Skin of body (tissue), 2 donors: ENCODE results near the gene TSC22D3. TPM values are rescaled to one million over a fixed set of nuclear protein-coding genes. Genes with fewer than 3 reads are reported as not detected.
A peak's percentile ranks its signal among the peaks of the same experiment; 100 is the strongest.

Experiments used
- DNase-seq: peaks from one replicate; lab custom pipeline; 2025; lab: John Stamatoyannopoulos, UW
- total RNA-seq: library from RNA; depleted of rRNA; stranded (reverse); fragments of >200 nt; gene quantifications from one replicate; pipeline ENCODE4 v1.2.3, GENCODE V29; 2014

TSC22D3 gene
- total RNA-seq, 1 donor from 2014 or later = 51.0 TPM

GRCh38 chrX:107760304-107761077 is 15.1 kb downstream of the TSC22D3 start:
- no peak for DNase-seq

GRCh38 chrX:107758231-107758766 is 17.3 kb downstream of the TSC22D3 start:
- no peak for DNase-seq

GRCh38 chrX:107755721-107756120 is 19.9 kb downstream of the TSC22D3 start:
- no peak for DNase-seq

GRCh38 chrX:107753187-107753586 is 22.4 kb downstream of the TSC22D3 start:
- DNase-seq = no peak

GRCh38 chrX:107752714-107753113 is 22.9 kb downstream of the TSC22D3 start:
- DNase-seq = no peak

GRCh38 chrX:107752043-107752442 is 23.5 kb downstream of the TSC22D3 start:
- DNase-seq = no peak

- no peak for DNase-seq
Measured at GRCh38 chrX:107750861-107751445, 24.6 kb downstream of the TSC22D3 start.

- DNase-seq = no peak
Measured at GRCh38 chrX:107750263-107750662, 25.3 kb downstream of the TSC22D3 start.

GRCh38 chrX:107748506-107748905 is 27.1 kb downstream of the TSC22D3 start:
- no peak for DNase-seq

GRCh38 chrX:107747596-107748161 is 27.9 kb downstream of the TSC22D3 start:
- peak; percentile 19 for DNase-seq

- DNase-seq = no peak
Measured at GRCh38 chrX:107744868-107745267, 30.7 kb downstream of the TSC22D3 start.

GRCh38 chrX:107743995-107744394 is 31.6 kb downstream of the TSC22D3 start:
- DNase-seq = no peak

- DNase-seq = no peak
Measured at GRCh38 chrX:107742700-107743191, 32.8 kb downstream of the TSC22D3 start.

- DNase-seq = no peak
Measured at GRCh38 chrX:107741404-107741790, 34.2 kb downstream of the TSC22D3 start.

GRCh38 chrX:107739541-107739940 is 36.0 kb downstream of the TSC22D3 start:
- DNase-seq = no peak

GRCh38 chrX:107738768-107739167 is 36.8 kb downstream of the TSC22D3 start:
- no peak for DNase-seq

- DNase-seq = no peak
Measured at GRCh38 chrX:107738272-107738671, 37.3 kb downstream of the TSC22D3 start.

GRCh38 chrX:107736781-107737531 is 38.6 kb downstream of the TSC22D3 start:
- DNase-seq = no peak

- DNase-seq = no peak
Measured at GRCh38 chrX:107734646-107735045, 40.9 kb downstream of the TSC22D3 start.

- no peak for DNase-seq
Measured at GRCh38 chrX:107733686-107734085, 41.9 kb downstream of the TSC22D3 start.

GRCh38 chrX:107731831-107732502 is 43.6 kb downstream of the TSC22D3 start:
- DNase-seq = peak; percentile 43
